Adrenal gland (tissue), 12 donors: ENCODE results near the gene PPIC. TPM values are rescaled to one million over a fixed set of nuclear protein-coding genes. Genes with fewer than 3 reads are reported as not detected.

Experiments used
- DNase-seq, 7 donors: peaks; one replicate each; pipeline ENCODE4 v3.0.0-alpha.2; 2019 to 2020
- H3K27ac ChIP-seq, 5 donors: fragments of 200-600 bp; sonication (generic) in 4 of 5; 1 replicate in 3 of 5; 2 replicates in 2 of 5; pipeline versions ENCODE4 v1.5.1 to v1.8.0; 2016 to 2020; ENCODE audit warnings: mild to moderate bottlenecking in 1 of 5
- H3K27me3 ChIP-seq: fragments of 200-600 bp; 2 replicates; pipeline ENCODE4 v1.8.0; 2021
- H3K36me3 ChIP-seq, 2 donors: fragments of 200-600 bp; replicated peaks in 1 of 2; 1 replicate in 1 of 2; 2 replicates in 1 of 2; pipeline versions ENCODE4 v1.5.1 to v1.8.0; 2018 to 2022
- H3K4me1 ChIP-seq, 2 donors: fragments of 200-600 bp; replicated peaks in 1 of 2; 1 replicate in 1 of 2; 2 replicates in 1 of 2; pipeline versions ENCODE4 v1.5.1 to v1.8.0; 2018 to 2021
- H3K4me3 ChIP-seq, 4 donors: fragments of 200-600 bp; sonication (generic) in 3 of 4; one replicate each; pipeline ENCODE4 v1.5.1; 2016 to 2018
- H3K9me3 ChIP-seq, 3 donors: fragments of 200-600 bp; sonication (generic) in 1 of 3; replicated peaks in 1 of 3; 1 replicate in 2 of 3; 2 replicates in 1 of 3; pipeline versions ENCODE4 v1.5.1 to v1.8.0; 2016 to 2021
- POLR2A ChIP-seq, 2 donors: fragments of 450-650 bp; IDR thresholded peaks; one replicate each; pipeline ENCODE4 v1.6.1; 2017; ENCODE audit warnings: antibody characterized with exemption in 2 of 2, mild to moderate bottlenecking in 2 of 2, moderate library complexity in 1 of 2
- WGBS, 4 donors: extraction: QIAGEN DNeasy Blood & Tissue Kit in 2 of 4; methylation state at CpG; one replicate each; pipeline versions ENCODE4 v1.1.5 to v1.1.7; 2013 to 2017; 5-methylcytosine and 5-hydroxymethylcytosine counted together
- intact Hi-C, 2 donors: fragments of 100-400 bp; cut with DNase I; formaldehyde crosslinking; loops; one replicate each; pipeline versions ENCODE4 v1.14.1 to v1.15.0; 2022 to 2023
- polyA plus RNA-seq, 3 donors: library from polyadenylated mRNA; stranded (reverse); fragments of 200-250 nt in 2 of 3; fragments of 350-450 nt in 1 of 3; fragmentation: Illumina TruSeq in 1 of 3; extraction: RNeasy Lipid Tissue Mini Kit (QIAGEN cat#74804) in 1 of 3; gene quantifications; one replicate each; pipeline ENCODE4 v1.2.3, GENCODE V29; 2013 to 2014
- total RNA-seq, 9 donors: library from RNA; depleted of rRNA in 4 of 9; stranded (reverse); fragments of >200 nt in 4 of 9; fragments of 120-200 nt in 1 of 9; fragmentation: NEBNext Ultra II Directional in 1 of 9; extraction: Animal tissue kit (Norgen Biotek cat#: 25700) in 1 of 9; gene quantifications; one replicate each; pipeline versions ENCODE4 v1.1.0 to v1.2.4, GENCODE V29; 2013 to 2023
- TF ChIP-seq, protein P1 (sequence below), 6 experiments: fragments of 450-650 bp in 4 of 6; fragments of 200-600 bp in 2 of 6; sonication (generic) in 1 of 6; IDR thresholded peaks; 1 replicate in 5 of 6; 2 replicates in 1 of 6; pipeline versions ENCODE4 v1.5.1 to v1.8.0; 2016 to 2021; ENCODE audit warnings: antibody characterized with exemption in 6 of 6, mild to moderate bottlenecking in 2 of 6, moderate library complexity in 1 of 6
- donor health status: healthy with polysubstance abuse.
- donor health status: Bipolar disorder and iron deficiency.
- donor health status: DM: yes; HTN: yes; CAD: no.
- donor health status: DM: no; HTN: no; CAD: no.
- donor health status: DM: no; HTN: no; CAD: no.
- donor health status: DM: yes; HTN: yes; CAD: no.

Gene PPIC
- total and polyA plus RNA-seq, 12 donors, result 6.8 to 34.1 (median 18.6) TPM

GRCh38 chr5:123047706-123048105 lies 11.2 kb upstream of the PPIC start:
- Histone ChIP-seq H3K36me3 (no peaks in the 10 kb centered on the region), H3K27ac (no peak overlapping the region), H3K4me3 (no peak overlapping the region), H3K9me3 (peaks cover 0 to 8% (median 0%) of the 10 kb centered on the region in 3 donors), H3K27me3 (no peaks in the 10 kb centered on the region), H3K4me1 (no peaks in the 10 kb centered on the region)
- intact Hi-C loops, result no loop called here
- no peak for TF ChIP-seq POLR2A (IDR thresholded peaks at IDR 0.05)
- TF ChIP-seq, protein P1, sequence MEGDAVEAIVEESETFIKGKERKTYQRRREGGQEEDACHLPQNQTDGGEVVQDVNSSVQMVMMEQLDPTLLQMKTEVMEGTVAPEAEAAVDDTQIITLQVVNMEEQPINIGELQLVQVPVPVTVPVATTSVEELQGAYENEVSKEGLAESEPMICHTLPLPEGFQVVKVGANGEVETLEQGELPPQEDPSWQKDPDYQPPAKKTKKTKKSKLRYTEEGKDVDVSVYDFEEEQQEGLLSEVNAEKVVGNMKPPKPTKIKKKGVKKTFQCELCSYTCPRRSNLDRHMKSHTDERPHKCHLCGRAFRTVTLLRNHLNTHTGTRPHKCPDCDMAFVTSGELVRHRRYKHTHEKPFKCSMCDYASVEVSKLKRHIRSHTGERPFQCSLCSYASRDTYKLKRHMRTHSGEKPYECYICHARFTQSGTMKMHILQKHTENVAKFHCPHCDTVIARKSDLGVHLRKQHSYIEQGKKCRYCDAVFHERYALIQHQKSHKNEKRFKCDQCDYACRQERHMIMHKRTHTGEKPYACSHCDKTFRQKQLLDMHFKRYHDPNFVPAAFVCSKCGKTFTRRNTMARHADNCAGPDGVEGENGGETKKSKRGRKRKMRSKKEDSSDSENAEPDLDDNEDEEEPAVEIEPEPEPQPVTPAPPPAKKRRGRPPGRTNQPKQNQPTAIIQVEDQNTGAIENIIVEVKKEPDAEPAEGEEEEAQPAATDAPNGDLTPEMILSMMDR (IDR thresholded peaks at IDR 0.05), result no peak
- DNase-seq, result no peak
- WGBS, 4 donors, result 53 to 83% (median 79%) methylated on average over 1 of the region's 1 CpG

GRCh38 chr5:123046222-123046621 lies 9.7 kb upstream of the PPIC start:
- 62 to 92% (median 83%) methylated on average over 2 to 4 of the region's 4 CpGs for WGBS, 4 donors
- Histone ChIP-seq H3K27ac (no peak overlapping the region), H3K4me1 (no peaks in the 10 kb centered on the region), H3K36me3 (no peaks in the 10 kb centered on the region), H3K27me3 (no peaks in the 10 kb centered on the region), H3K9me3 (peaks cover 0 to 1% (median 0%) of the 10 kb centered on the region in 3 donors), H3K4me3 (no peak overlapping the region)
- no peak for DNase-seq
- TF ChIP-seq POLR2A (IDR thresholded peaks at IDR 0.05), result no peak
- TF ChIP-seq, protein P1 (IDR thresholded peaks at IDR 0.05), result no peak
- intact Hi-C loops, result no loop called here

GRCh38 chr5:123044926-123045617 lies 8.5 kb upstream of the PPIC start:
- TF ChIP-seq, protein P1 (IDR thresholded peaks at IDR 0.05), result no peak
- no peak for TF ChIP-seq POLR2A (IDR thresholded peaks at IDR 0.05)
- H3K27me3 ChIP-seq, result no peaks in the 10 kb centered on the region
- H3K27ac ChIP-seq, result no peak overlapping the region

DNA sequence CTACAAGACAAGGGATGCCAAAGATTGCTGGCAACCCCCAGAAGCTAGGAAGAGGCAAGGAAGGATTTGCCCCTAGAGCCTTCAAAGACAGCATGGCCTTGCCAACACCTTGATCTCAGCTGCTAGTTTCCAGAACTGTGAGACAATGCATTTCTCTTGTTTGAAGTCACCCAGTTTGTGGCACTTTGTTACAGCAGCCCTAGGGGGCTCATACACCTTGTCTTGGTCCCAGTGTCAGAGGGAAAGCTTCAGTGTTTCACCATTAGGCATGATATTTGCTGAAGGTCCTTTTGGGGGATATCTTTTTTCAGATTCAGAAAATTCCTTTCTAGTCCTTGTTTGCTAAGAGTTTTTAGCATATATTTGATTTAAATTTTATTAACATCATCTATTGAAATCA lies 3.1 kb upstream of the PPIC start:
- Histone ChIP-seq H3K36me3 (no peaks in the 10 kb centered on the region), H3K4me1 (peaks cover 0 to 6% of the 10 kb centered on the region in 2 donors), H3K27me3 (no peaks in the 10 kb centered on the region), H3K4me3 (no peak overlapping the region), H3K9me3 (no peaks in the 10 kb centered on the region), H3K27ac (no peak overlapping the region)
- intact Hi-C loops, result no loop called here
- TF ChIP-seq, protein P1 (IDR thresholded peaks at IDR 0.05), result no peak
- no peak for TF ChIP-seq POLR2A (IDR thresholded peaks at IDR 0.05)
- DNase-seq, result no peak

More at GRCh38 chr5:123044926-123045617, 8.5 kb upstream of the PPIC start:
- WGBS, 4 donors, result 70 to 75% (median 74%) methylated on average over 7 of the region's 7 CpGs
- intact Hi-C loops, result no loop called here
- no peak overlapping the region for H3K4me3 ChIP-seq
- DNase-seq, result no peak
- H3K9me3 ChIP-seq, result no peaks in the 10 kb centered on the region
- no peaks in the 10 kb centered on the region for H3K36me3 ChIP-seq
- H3K4me1 ChIP-seq, result no peaks in the 10 kb centered on the region
